A673 (cell line): ENCODE measurements around the gene ALDH1A3. TPM values are rescaled to one million over a fixed set of nuclear protein-coding genes. Genes with fewer than 3 reads are reported as not detected.
A peak's percentile ranks its signal among the peaks of the same experiment; 100 is the strongest.

ENCODE experiments used
- BruUV-seq: library from RNA; stranded (reverse); fragments of 400-500 nt; replicated peaks from 2 replicates; lab custom pipeline; 2021; lab: Mats Ljungman, UMichigan
- CTCF ChIA-PET: fragments of 300-600 bp; sonication (Branson Sonifier 250); formaldehyde crosslinking; loops from one replicate; lab custom pipeline; 2022; ENCODE audit warnings: antibody characterized with exemption; lab: Charles Lee
- POLR2A ChIA-PET: fragments of 300-600 bp; sonication (Branson Sonifier 250); formaldehyde crosslinking; loops from one replicate; lab custom pipeline; 2022; ENCODE audit warnings: antibody characterized with exemption; ENCODE audit not compliant: low non-redundant PET; lab: Charles Lee
- DNase-seq: peaks from one replicate; pipeline ENCODE4 v3.0.0-alpha.2; 2015; ENCODE audit warnings: low spot score
- H3K27ac ChIP-seq: fragments of 200-600 bp; sonication (generic); 2 replicates; pipeline ENCODE4 v1.5.1; 2016; ENCODE audit warnings: mixed run types, low read depth, mild to moderate bottlenecking, mixed read lengths, antibody characterized with exemption, low read length; ENCODE audit not compliant: poor library complexity, severe bottlenecking
- H3K27me3 ChIP-seq: fragments of 200-600 bp; sonication (generic); replicated peaks from 2 replicates; pipeline ENCODE4 v1.6.1; 2017; ENCODE audit warnings: mixed run types, low read depth, mild to moderate bottlenecking, mixed read lengths, antibody characterized with exemption, low read length; ENCODE audit not compliant: insufficient read depth, poor library complexity
- H3K36me3 ChIP-seq: fragments of 200-600 bp; sonication (generic); 2 replicates; pipeline ENCODE4 v1.6.1; 2016; ENCODE audit warnings: mixed run types, mild to moderate bottlenecking, mixed read lengths, antibody characterized with exemption, low read length; ENCODE audit not compliant: insufficient read depth, poor library complexity, severe bottlenecking
- H3K4me1 ChIP-seq: fragments of 200-600 bp; sonication (generic); 2 replicates; pipeline ENCODE4 v1.6.1; 2017; ENCODE audit warnings: mixed run types, mild to moderate bottlenecking, mixed read lengths, antibody characterized with exemption, low read length; ENCODE audit not compliant: insufficient read depth, poor library complexity, severe bottlenecking
- H3K4me3 ChIP-seq: fragments of 200-600 bp; sonication (generic); 2 replicates; pipeline ENCODE4 v1.5.1; 2016; ENCODE audit warnings: low read depth, mixed run types, mild to moderate bottlenecking, mixed read lengths, low read length; ENCODE audit not compliant: poor library complexity, severe bottlenecking
- H3K9me3 ChIP-seq: fragments of 200-600 bp; sonication (generic); 2 replicates; pipeline ENCODE4 v1.6.1; 2016; ENCODE audit warnings: mixed run types, low read depth, mild to moderate bottlenecking, mixed read lengths, antibody characterized with exemption, low read length; ENCODE audit not compliant: poor library complexity, severe bottlenecking
- EZH2 ChIP-seq: fragments of 200-600 bp; sonication (generic); IDR thresholded peaks from 2 replicates; pipeline ENCODE4 v1.6.1; 2017; ENCODE audit warnings: borderline replicate concordance, low read depth, mild to moderate bottlenecking, mixed read lengths, antibody characterized with exemption, low read length; ENCODE audit not compliant: poor library complexity, severe bottlenecking
- intact Hi-C: fragments of 100-400 bp; cut with micrococcal nuclease; formaldehyde crosslinking; loops from one replicate; pipeline ENCODE4 v1.10.0; 2022; ENCODE audit not compliant: unreplicated experiment
- total RNA-seq: library from RNA; stranded (reverse); gene quantifications from 2 replicates; pipeline ENCODE4 v1.2.3, GENCODE V29; 2021
- TF ChIP-seq, protein P1 (sequence below): fragments of 300-800, 200-600 bp; sonication (generic); conservative IDR thresholded peaks from 2 replicates; pipeline ENCODE4 v1.5.1; 2017; ENCODE audit warnings: low read depth, mild to moderate bottlenecking, antibody characterized with exemption, low read length, moderate library complexity, mixed read lengths

The ALDH1A3 gene
- total RNA-seq, 1 experiment from 2014 or later: 0.19 TPM

DNA sequence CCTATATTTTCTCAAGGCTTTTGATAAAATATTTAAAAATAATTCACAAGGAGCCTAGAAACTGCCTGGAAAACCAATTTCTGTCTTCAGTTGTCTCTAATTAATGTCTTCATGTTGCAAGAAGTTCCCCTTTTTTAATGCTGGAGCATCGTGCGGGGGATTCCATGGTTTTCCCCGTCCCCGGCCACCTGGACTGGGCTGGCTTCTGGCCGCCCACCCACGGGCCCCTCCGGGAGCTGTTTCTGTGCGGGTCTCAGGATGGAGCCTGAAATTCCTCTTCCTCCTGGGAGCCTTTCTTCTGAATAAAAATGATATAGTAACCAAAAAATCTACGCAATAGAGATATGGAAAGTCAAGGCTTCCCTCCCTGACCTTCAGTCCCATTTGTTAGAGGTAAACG lies 31.5 kb downstream of the ALDH1A3 start:
- Histone ChIP-seq H3K4me3 (no peak overlapping the region), H3K36me3 (no peaks in the 10 kb centered on the region), H3K9me3 (peaks cover 4% of the 10 kb centered on the region), H3K27ac (no peak overlapping the region), H3K4me1 (no peaks in the 10 kb centered on the region), H3K27me3 (no peaks in the 10 kb centered on the region)
- TF ChIP-seq, protein P1, sequence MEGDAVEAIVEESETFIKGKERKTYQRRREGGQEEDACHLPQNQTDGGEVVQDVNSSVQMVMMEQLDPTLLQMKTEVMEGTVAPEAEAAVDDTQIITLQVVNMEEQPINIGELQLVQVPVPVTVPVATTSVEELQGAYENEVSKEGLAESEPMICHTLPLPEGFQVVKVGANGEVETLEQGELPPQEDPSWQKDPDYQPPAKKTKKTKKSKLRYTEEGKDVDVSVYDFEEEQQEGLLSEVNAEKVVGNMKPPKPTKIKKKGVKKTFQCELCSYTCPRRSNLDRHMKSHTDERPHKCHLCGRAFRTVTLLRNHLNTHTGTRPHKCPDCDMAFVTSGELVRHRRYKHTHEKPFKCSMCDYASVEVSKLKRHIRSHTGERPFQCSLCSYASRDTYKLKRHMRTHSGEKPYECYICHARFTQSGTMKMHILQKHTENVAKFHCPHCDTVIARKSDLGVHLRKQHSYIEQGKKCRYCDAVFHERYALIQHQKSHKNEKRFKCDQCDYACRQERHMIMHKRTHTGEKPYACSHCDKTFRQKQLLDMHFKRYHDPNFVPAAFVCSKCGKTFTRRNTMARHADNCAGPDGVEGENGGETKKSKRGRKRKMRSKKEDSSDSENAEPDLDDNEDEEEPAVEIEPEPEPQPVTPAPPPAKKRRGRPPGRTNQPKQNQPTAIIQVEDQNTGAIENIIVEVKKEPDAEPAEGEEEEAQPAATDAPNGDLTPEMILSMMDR: no peak
- TF ChIP-seq EZH2: no peak
- intact Hi-C loops: loop anchor here (10.0 kb wide), 1 partner anchor 344 kb away; the partner anchor contains the start of gene CHSY1
- no peak for DNase-seq
- no TSS peak for BruUV-seq
- ChIA-PET POLR2A (no interaction called here), CTCF (no interaction called here)

DNA sequence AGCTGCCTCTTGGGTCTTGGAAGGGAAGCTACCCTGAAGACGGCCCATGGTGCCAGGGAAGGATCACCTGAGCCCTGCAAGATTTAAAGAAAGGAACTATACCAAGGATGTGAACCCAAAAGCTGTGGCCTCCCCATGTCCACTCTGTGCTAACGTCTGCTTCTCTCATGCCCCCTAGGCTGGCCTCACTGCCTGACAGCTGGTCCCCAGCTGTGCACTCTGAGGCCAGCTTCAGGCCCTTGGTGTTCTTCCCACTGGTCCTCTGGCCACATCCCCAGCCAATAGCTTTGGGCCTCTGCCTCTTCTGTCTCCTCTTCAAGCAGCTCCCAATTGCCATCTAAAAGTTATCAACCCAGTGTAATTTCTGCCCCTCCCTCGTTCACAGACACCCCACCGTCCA lies 34.3 kb downstream of the ALDH1A3 start:
- H3K4me1 ChIP-seq: no peaks in the 10 kb centered on the region
- no TSS peak for BruUV-seq
- H3K36me3 ChIP-seq: no peaks in the 10 kb centered on the region
- no peak for DNase-seq
- H3K27me3 ChIP-seq: peaks cover 10% of the 10 kb centered on the region
- peaks cover 4% of the 10 kb centered on the region for H3K9me3 ChIP-seq
- H3K4me3 ChIP-seq: no peak overlapping the region
- POLR2A ChIA-PET: no interaction called here
- no peak for TF ChIP-seq EZH2
- TF ChIP-seq, protein P1: no peak
- CTCF ChIA-PET: no interaction called here
- no peak overlapping the region for H3K27ac ChIP-seq
- intact Hi-C loops: loop anchor here (10.0 kb wide), 1 partner anchor 341 kb away; the partner anchor contains the start of gene CHSY1

DNA sequence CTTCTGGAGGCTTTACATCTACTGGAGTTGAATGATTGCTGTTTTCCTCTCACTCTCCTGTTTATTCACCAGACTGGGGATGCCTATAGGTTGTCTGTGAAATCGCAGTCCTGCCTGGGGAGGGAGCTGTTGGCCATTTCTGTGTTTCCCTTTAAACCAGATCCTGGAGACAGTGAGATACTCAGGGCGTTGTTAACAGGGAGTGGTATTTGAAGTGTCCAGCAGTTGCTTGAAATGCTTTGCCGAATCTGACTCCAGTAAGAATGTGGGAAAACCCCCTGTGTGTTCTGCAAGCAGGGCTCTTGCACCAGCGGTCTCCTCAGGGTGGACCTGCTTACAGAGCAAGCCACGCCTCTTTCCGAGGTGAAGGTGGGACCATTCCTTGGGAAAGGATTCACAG lies 35.2 kb downstream of the ALDH1A3 start:
- intact Hi-C loops: loop anchor here (5.0 to 10.0 kb wide), 2 partner anchors 288 to 340 kb away; partner anchors contain the start of gene CHSY1
- Histone ChIP-seq H3K9me3 (peaks cover 4% of the 10 kb centered on the region), H3K27ac (no peak overlapping the region), H3K4me3 (no peak overlapping the region), H3K27me3 (peaks cover 14% of the 10 kb centered on the region), H3K4me1 (no peaks in the 10 kb centered on the region), H3K36me3 (no peaks in the 10 kb centered on the region)
- DNase-seq: no peak
- BruUV-seq: no TSS peak
- POLR2A ChIA-PET: no interaction called here
- TF ChIP-seq, protein P1: peak; percentile 33
- no peak for TF ChIP-seq EZH2
- CTCF ChIA-PET: no interaction called here
